Thyroid gland (tissue), 4 donors: ENCODE data around the gene TLE5. TPM values are rescaled to one million over a fixed set of nuclear protein-coding genes. Genes with fewer than 3 reads are reported as not detected.
A peak's percentile ranks its signal among the peaks of the same experiment; 100 is the strongest.

ENCODE experiments used
- DNase-seq, 2 donors: peaks; one replicate each; pipeline ENCODE4 v3.0.0-alpha.2; 2019
- H3K27ac ChIP-seq, 3 donors: fragments of 200-600 bp; sonication (generic); 1 replicate in 2 of 3; 2 replicates in 1 of 3; pipeline ENCODE4 v1.5.1; 2016 to 2019; ENCODE audit warnings: mild to moderate bottlenecking in 1 of 3, moderate library complexity in 1 of 3
- H3K27me3 ChIP-seq: fragments of 200-600 bp; sonication (generic); one replicate; pipeline ENCODE4 v1.5.1; 2019
- H3K36me3 ChIP-seq, 2 donors: fragments of 200-600 bp; sonication (generic); one replicate each; pipeline ENCODE4 v1.5.1; 2016 to 2019
- H3K4me1 ChIP-seq, 2 donors: fragments of 200-600 bp; sonication (generic); one replicate each; pipeline ENCODE4 v1.5.1; 2017 to 2019
- H3K4me3 ChIP-seq, 3 donors: fragments of 200-600 bp; sonication (generic); replicated peaks in 1 of 3; 1 replicate in 2 of 3; 2 replicates in 1 of 3; pipeline ENCODE4 v1.5.1; 2016; ENCODE audit warnings: mild to moderate bottlenecking in 1 of 3
- H3K9me3 ChIP-seq: fragments of 200-600 bp; sonication (generic); one replicate; pipeline ENCODE4 v1.5.1; 2017
- CTCF ChIP-seq, 6 experiments: fragments of 200-600 bp in 3 of 6; fragments of 450-650 bp in 3 of 6; sonication (generic) in 3 of 6; IDR thresholded peaks; one replicate each; pipeline ENCODE4 v1.5.1; 2016 to 2019; ENCODE audit warnings: antibody characterized with exemption in 6 of 6, mild to moderate bottlenecking in 2 of 6, inconsistent platforms in 1 of 6, moderate library complexity in 1 of 6
- POLR2A ChIP-seq, 2 donors: fragments of 450-650 bp; IDR thresholded peaks; one replicate each; pipeline ENCODE4 v1.6.1; 2017; ENCODE audit warnings: antibody characterized with exemption in 2 of 2, mild to moderate bottlenecking in 2 of 2, moderate library complexity in 1 of 2
- WGBS, 2 donors: methylation state at CpG; one replicate each; pipeline ENCODE4 v1.1.5; 2017; 5-methylcytosine and 5-hydroxymethylcytosine counted together
- intact Hi-C: fragments of 100-400 bp; cut with DNase I; formaldehyde crosslinking; loops from one replicate; pipeline ENCODE4 v1.15.1; 2023
- total RNA-seq, 4 donors: library from RNA; depleted of rRNA; stranded (reverse); fragments of >200 nt; gene quantifications; one replicate each; pipeline ENCODE4 v1.2.3, GENCODE V29; 2016

TLE5 gene
- total RNA-seq, 4 donors from 2014 or later: 398 to 892 (median 498) TPM

- Histone ChIP-seq H3K27me3 (no peaks in the 10 kb centered on the region), H3K36me3 (no peaks in the 10 kb centered on the region), H3K4me1 (peaks cover 39 to 57% of the 10 kb centered on the region in 2 donors), H3K4me3 (no peak overlapping the region), H3K27ac (peak overlapping the region in 1 of 3 donors; percentile 56), H3K9me3 (no peaks in the 10 kb centered on the region)
- 66 to 73% methylated on average over 9 of the region's 10 CpGs for WGBS, 2 donors
- no peak for DNase-seq
- intact Hi-C loops: loop anchor here (2.0 kb wide), 1 partner anchor 30 kb away; no protein-coding TSS in a partner anchor
- no peak for TF ChIP-seq POLR2A (IDR thresholded peaks at IDR 0.05)
Observed at GRCh38 chr19:3104708-3104983, 42.4 kb upstream of the TLE5 start.

GRCh38 chr19:3102239-3103140 lies 40.2 kb upstream of the TLE5 start:
- Histone ChIP-seq H3K36me3 (no peaks in the 10 kb centered on the region), H3K27me3 (no peaks in the 10 kb centered on the region), H3K9me3 (no peaks in the 10 kb centered on the region), H3K27ac (no peak overlapping the region), H3K4me1 (peaks cover 37 to 61% of the 10 kb centered on the region in 2 donors), H3K4me3 (no peak overlapping the region)
- WGBS, 2 donors: 87 to 89% methylated on average over 23 to 25 of the region's 34 CpGs
- intact Hi-C loops: no loop called here
- no peak for DNase-seq
- TF ChIP-seq CTCF (IDR thresholded peaks at IDR 0.05) (no peak), POLR2A (IDR thresholded peaks at IDR 0.05) (no peak)

- Histone ChIP-seq H3K27me3 (no peaks in the 10 kb centered on the region), H3K36me3 (no peaks in the 10 kb centered on the region), H3K9me3 (no peaks in the 10 kb centered on the region), H3K4me1 (peaks cover 39 to 61% of the 10 kb centered on the region in 2 donors), H3K27ac (no peak overlapping the region), H3K4me3 (no peak overlapping the region)
- WGBS, 2 donors: 77 to 81% methylated on average over 19 to 25 of the region's 34 CpGs
- DNase-seq: no peak
- TF ChIP-seq POLR2A (IDR thresholded peaks at IDR 0.05) (no peak), CTCF (IDR thresholded peaks at IDR 0.05) (no peak)
- intact Hi-C loops: no loop called here
Observed at GRCh38 chr19:3100747-3101730, 38.7 kb upstream of the TLE5 start.

- Histone ChIP-seq H3K4me3 (no peak overlapping the region), H3K9me3 (no peaks in the 10 kb centered on the region), H3K27ac (no peak overlapping the region), H3K36me3 (no peaks in the 10 kb centered on the region), H3K27me3 (no peaks in the 10 kb centered on the region), H3K4me1 (peaks cover 39 to 60% of the 10 kb centered on the region in 2 donors)
- intact Hi-C loops: no loop called here
- no peak for DNase-seq
- no peak for TF ChIP-seq CTCF (IDR thresholded peaks at IDR 0.05)
- no peak for TF ChIP-seq POLR2A (IDR thresholded peaks at IDR 0.05)
- 86 to 88% methylated on average over 8 to 11 of the region's 14 CpGs for WGBS, 2 donors
Observed at GRCh38 chr19:3100331-3100730, 38.0 kb upstream of the TLE5 start.

GRCh38 chr19:3099347-3100145 lies 37.3 kb upstream of the TLE5 start:
- peak overlapping the region in 2 of 3 donors; percentile 73 to 85 for H3K27ac ChIP-seq
- H3K27me3 ChIP-seq: no peaks in the 10 kb centered on the region
- WGBS, 2 donors: 85 to 93% methylated on average over 14 to 28 of the region's 29 CpGs
- no peak for TF ChIP-seq POLR2A (IDR thresholded peaks at IDR 0.05)
- no peak for TF ChIP-seq CTCF (IDR thresholded peaks at IDR 0.05)
- intact Hi-C loops: no loop called here
- no peak for DNase-seq
- no peak overlapping the region for H3K4me3 ChIP-seq
- peaks cover 45 to 56% of the 10 kb centered on the region in 2 donors for H3K4me1 ChIP-seq
- no peaks in the 10 kb centered on the region for H3K9me3 ChIP-seq
- no peaks in the 10 kb centered on the region for H3K36me3 ChIP-seq
